HG03280 (cell line): ENCODE data around the gene RASA1.
"Not testable (repeated sequence)": the region's sequence is repeated elsewhere in the genome, so short reads cannot be mapped to it uniquely, and the experiment has no call there.

ENCODE experiments used
- ATAC-seq: cut with Tn5 transposase; IDR thresholded peaks from one replicate; pipeline ENCODE4 v1.9.1; 2021; ENCODE audit warnings: mild to moderate bottlenecking, moderate library complexity; ENCODE audit not compliant: unreplicated experiment

The RASA1 gene

GRCh38 chr5:87278590-87279100 is 11.0 kb downstream of the RASA1 start:
- no peak for ATAC-seq

- ATAC-seq = no peak
Measured at GRCh38 chr5:87282269-87282668, 14.6 kb downstream of the RASA1 start.

GRCh38 chr5:87287266-87287665 is 19.6 kb downstream of the RASA1 start:
- ATAC-seq = not testable (repeated sequence)

- no peak for ATAC-seq
Measured at GRCh38 chr5:87298692-87299362, 31.1 kb downstream of the RASA1 start.

- no peak for ATAC-seq
Measured at GRCh38 chr5:87300176-87300575, 32.5 kb downstream of the RASA1 start.

- ATAC-seq = no peak
Measured at GRCh38 chr5:87300744-87301143, 33.1 kb downstream of the RASA1 start.

- ATAC-seq = no peak
Measured at GRCh38 chr5:87302061-87302460, 34.4 kb downstream of the RASA1 start.

- no peak for ATAC-seq
Measured at GRCh38 chr5:87303324-87303723, 35.6 kb downstream of the RASA1 start.

- ATAC-seq = not testable (repeated sequence)
Measured at GRCh38 chr5:87306090-87306489, 38.4 kb downstream of the RASA1 start.

- peak; percentile 84 for ATAC-seq
Measured at GRCh38 chr5:87307796-87308423, 40.2 kb downstream of the RASA1 start.

- no peak for ATAC-seq
Measured at GRCh38 chr5:87311405-87312279, 44.0 kb downstream of the RASA1 start.

- no peak for ATAC-seq
Measured at GRCh38 chr5:87313216-87313615, 45.5 kb downstream of the RASA1 start.

- ATAC-seq = no peak
Measured at GRCh38 chr5:87319469-87319868, 51.8 kb downstream of the RASA1 start.

GRCh38 chr5:87321605-87322004 is 53.9 kb downstream of the RASA1 start:
- no peak for ATAC-seq

- no peak for ATAC-seq
Measured at GRCh38 chr5:87322381-87322780, 54.7 kb downstream of the RASA1 start.

GRCh38 chr5:87327998-87328397 is 60.3 kb downstream of the RASA1 start:
- no peak for ATAC-seq

- no peak for ATAC-seq
Measured at GRCh38 chr5:87329114-87329513, 61.4 kb downstream of the RASA1 start.

- no peak for ATAC-seq
Measured at GRCh38 chr5:87339986-87340385, 72.3 kb downstream of the RASA1 start.

GRCh38 chr5:87340716-87341115 is 73.0 kb downstream of the RASA1 start:
- peak; percentile 100 for ATAC-seq

- no peak for ATAC-seq
Measured at GRCh38 chr5:87347272-87347671, 79.6 kb downstream of the RASA1 start.

- no peak for ATAC-seq
Measured at GRCh38 chr5:87347841-87348240, 80.2 kb downstream of the RASA1 start.

GRCh38 chr5:87354496-87354895 is 86.8 kb downstream of the RASA1 start:
- no peak for ATAC-seq
